SKM-1 treated with dmso at 0.1 percent for 144 hours (cell line): Measurements from ENCODE around the gene SELENOO.

Experiments
- DNase-seq: peaks from one replicate; lab custom pipeline; 2025; ENCODE audit not compliant: unreplicated experiment; lab: John Stamatoyannopoulos, UW

SELENOO gene

DNA sequence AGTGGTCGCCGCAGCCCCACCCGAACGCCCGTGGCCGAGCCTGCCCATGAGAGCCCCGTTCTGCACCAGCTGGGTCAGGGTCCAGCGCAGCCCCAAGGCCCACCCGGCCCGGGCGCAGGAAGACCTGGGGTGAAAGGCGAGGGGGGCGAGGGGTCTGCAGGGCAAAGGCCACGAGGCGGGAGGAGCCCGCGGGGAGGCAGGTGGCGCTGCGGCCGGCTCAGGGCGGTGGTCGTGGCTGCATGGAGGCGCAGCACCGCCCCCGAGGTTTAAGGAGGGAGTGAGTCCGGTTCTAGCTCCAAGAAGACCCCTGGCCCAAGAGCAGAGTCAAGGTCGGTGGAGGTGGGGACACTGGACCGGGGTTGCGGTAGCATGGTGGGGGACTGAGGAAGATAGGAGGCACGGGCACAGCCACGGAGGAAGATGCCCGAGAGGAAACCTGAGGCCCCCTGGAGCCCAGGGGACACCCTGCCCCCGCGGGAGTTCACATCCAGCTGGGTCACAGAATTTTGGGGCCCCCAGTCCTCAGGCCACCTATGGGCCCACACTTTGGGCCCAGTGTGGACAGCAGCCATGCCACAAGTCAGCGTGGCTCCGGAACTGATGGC lies 50.8 kb downstream of the SELENOO start:
- DNase-seq = no peak

DNA sequence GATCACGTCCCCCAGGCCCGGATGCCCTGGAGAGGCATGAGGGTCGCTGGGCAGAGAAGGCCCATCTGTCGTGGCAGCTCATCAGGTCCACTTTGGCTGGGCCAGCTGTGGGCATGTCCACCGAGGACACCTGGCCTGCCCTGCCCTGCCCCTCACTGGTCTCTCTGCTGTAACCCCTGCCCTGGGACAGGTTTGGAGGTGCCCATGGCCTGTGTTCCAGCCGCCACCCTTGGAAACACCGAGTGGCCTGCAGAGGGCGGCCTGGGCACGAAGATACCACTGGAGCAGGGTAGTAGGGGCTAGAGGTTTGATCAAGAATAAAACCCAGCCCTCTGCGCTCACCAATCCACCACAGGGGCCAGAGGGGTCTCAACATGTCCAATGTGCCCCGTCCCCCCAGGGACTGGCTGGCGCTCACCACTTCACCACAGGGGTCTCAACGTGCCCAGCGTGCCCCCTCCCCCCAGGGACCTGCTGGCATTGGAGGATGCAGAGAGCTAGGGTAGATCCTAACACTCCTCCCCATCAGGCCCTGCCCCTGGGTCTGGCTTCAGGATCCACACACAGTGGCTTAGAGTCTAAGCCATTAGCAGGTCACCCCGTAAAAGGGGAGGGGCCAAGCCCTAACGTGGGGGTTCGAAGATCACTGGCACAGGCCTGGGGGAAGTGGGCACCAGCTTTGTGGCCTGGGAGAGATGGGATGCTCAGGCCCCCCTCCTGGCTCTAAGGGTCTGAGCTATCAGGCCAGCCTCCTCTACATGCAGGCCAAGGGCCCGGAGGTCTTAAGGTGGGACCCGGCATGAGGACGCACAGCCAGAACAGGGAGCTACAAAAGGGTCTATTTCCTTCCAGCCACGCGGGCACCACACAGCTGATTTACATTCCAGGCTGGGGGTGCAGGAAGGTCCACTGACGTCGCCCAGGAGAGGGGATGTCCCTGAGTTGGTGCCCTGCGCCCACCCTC lies 51.6 kb downstream of the SELENOO start:
- DNase-seq = peak; percentile 56

DNA sequence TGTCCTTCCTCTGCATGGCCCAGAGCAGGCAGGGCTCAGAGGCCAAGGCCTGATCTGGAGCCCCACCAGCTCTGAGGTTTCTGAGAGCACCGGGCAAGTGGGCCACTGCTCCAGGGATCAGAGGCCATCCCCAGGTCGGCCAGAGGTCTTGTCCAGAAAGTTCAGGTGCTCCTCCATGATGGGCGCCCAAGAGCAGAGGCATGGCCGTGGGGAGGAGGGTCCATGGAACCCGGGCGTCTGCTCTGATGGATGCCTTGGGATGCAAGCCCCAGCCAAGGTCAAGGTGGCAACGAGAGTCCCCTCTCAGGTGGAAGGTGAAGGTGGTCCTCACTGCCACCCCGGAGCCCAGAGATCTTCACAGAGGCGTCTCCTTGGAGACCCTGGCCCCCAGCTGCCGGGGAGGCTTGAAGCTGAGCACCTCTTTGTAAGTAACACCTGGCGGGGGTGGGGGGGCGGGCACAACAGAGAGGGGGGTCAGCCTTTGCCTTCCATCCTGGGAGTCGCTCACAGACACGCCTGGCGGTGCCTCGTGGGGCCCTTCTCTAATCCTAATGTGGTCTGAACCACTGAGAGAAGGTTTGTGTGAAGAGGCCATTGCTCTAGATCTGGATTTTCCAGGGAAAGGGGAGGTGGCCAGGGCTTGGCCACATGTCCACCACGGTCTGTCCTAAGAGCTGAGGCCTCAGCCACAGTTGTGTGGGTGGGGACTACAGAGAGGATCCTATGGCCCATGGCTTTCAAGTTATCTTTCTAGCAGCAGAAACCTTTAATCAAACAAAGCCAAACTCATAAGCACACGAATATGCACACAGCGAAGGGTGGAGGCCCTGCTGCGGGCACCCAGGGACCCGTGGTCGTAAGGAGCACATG lies 52.5 kb downstream of the SELENOO start:
- DNase-seq = no peak

DNA sequence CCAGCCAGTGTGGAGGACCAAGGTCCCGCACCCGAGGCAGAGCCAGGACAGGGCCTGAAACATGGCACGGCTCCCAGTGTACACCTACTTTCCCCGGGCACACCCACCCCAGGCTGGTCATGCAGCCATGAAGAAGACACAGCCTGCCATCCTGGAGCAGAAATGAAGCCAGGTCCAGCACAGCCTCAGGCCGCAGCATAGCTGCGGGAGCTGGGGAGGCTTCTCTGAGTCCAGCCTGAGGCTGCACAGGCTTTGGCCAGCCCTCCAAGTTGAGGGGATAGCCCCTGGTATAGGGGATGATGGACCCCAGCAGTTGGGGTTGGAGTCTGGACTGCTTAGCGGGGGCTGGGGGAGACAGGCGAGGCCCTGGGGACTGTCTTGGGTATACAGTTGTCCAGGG lies 53.1 kb downstream of the SELENOO start:
- no peak for DNase-seq

DNA sequence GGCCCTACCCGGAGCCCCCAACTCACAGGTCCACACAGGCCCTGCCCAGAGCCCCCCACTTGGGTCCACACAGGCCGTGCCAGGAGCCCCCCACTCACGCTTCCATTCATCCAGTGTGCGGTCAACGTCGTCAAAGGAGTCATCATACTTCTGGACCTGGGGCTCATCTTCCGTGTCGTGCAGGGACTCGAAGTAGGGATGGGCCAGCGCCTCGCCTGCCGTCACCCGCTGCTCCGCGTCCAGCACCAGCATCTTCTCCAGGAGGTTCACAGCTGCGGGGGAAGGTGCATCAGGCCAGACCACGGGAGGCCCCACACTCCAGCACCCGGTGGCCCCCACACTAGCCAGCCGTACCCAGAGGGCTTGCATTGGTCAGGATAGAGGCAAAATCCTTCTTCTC lies 54.3 kb downstream of the SELENOO start:
- DNase-seq = no peak

DNA sequence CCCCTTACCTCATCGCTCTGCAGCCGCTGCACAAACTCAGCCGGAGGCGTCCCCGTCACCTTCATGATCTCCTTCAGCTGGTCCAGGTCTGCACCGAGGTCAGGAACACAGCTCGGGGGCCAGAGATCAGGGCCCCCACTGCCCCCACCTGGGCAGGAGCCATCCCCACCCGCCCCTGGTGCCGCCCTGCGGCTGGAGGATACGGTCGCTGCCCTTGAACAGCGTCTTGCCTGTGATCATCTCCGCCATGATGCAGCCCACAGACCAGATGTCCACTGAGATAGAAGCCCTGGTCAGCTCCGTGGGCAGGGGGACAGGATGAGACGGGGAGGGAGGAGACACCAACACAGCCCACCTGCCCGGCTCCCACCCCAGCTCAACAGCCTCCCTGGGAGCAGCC lies 54.8 kb downstream of the SELENOO start:
- no peak for DNase-seq

DNA sequence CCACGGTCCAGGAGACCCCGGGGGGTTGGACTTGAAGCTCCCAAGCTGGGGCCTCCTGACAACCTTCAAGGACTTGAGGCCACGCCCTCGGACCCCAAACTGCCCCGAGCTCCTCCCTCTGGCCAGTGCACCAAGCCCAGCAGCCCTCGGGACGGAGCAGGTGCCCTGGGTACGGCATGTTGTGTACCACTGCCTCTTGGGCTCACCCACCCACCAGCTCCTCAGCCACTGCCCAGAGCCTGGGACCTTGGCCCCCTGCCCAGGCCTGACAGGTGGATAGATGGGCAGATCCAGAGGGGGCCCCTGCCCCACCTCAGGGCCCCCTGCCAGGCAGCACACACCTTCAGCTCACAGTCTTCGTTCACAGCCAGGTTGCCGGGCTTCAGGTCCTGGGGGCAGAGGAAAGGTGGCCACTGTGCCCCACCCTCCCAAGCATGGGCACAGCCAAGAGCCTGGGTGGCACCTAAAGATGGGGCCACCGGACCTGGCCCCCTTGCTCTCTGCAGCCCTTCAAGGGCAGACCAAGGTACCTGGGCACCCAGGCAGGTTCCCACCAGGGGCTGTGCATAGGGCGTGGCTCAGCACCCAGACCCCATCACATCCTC lies 55.5 kb downstream of the SELENOO start:
- no peak for DNase-seq

DNA sequence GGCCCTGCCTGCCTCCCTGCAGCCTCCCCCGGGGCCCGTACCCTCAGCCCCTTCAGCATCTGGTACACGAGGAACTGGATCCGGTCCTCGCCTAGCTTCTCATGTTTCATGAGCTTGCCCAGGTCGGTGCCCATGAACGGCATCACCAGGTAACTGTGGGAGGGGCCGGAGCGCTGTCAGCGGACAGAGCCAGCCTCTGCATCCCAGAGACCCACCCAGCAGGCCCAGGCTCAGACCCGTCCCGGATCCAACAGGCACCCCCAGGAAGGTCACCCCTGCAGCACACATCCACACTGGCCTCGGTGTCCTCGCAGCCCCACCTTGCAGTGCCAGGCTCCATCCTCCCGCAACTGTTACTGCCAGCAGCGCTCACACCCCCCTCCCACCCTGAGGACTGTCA lies 56.2 kb downstream of the SELENOO start:
- DNase-seq = no peak

DNA sequence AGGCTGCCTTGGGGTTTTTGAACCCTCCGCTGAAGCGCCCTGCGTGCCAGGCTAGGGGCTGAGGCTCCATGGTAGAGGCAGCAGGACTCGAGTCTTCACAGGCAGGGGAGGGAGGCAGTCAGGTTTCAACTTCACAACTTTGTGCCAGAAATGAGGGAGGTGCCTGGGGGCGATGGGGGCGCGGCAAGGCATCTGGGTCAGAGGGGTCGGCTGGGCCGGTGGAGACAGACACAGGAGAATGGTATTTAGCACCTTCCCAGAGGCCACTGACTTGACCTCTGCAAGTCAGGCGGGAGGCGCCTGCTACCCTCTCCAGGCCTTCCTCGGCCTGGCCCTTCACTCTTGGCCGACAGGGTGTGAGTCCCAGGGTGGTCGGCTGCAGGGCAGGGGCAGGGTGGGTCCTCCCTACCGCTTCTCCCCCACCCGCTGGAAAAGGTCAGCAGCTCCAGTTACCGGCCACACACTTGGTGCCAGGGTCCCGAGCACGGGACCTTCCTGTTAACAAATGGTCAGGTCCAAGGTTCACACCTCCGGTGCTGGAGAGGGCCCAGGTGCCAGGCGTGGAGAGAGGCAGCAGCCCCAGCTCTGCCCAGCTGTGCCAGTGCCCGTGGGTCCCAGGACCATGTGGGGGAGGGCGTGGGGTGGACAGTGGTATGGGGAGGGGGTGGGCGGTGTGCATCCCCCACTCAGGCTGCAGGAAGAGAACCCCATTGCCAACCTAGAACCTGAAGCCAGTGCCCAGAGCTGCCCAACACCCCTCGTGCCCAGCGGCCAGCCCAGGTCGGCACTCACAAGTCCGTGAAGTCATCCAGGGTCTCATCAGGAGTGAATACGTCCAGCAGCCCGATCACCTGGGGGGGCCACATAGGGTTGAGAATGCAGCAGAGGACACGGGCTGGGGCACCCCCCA lies 56.9 kb downstream of the SELENOO start:
- no peak for DNase-seq

DNA sequence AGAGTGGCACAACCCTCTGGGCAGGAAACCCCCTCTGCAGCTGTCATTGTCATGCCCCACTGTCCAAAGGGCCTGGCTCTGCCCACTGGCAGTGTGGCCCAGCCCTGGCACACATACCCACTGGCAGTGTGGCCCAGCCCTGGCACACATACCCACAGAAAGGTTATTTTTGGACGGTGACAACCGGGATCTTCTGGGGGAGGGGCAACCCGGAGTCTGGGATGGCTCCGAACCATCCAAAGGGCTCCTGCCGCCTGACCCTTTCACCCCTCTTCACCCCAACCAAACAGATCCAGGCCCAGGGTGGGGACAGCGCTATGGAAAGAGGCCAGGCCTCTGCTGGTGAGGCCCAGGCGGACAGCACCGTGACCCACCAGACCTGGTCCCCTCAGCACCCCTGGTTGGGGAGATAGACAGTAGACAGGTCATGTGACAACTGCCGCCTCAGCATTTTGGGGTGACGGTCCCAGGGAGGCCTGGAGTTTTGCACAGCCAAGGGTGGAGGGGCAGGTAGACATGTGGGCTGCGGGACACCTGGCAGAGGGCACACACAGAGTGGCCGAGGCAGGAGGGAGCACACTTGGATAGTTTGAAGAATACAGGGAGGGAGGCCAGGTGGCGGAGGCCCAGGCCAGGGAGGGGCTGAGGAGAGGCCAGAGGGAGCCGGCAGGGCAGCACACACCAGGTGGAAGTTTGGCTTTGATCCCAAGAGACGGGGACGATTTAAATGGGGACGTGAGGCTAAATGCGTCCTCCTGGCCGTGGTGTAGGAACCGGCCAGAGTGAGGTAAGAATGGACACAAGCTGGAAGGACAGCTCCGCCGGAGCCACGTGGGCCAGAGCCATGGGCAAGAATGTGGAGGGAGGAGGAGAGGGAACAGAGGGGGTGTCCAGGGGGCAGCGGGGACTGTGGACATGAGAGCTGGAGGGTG lies 57.8 kb downstream of the SELENOO start:
- no peak for DNase-seq

DNA sequence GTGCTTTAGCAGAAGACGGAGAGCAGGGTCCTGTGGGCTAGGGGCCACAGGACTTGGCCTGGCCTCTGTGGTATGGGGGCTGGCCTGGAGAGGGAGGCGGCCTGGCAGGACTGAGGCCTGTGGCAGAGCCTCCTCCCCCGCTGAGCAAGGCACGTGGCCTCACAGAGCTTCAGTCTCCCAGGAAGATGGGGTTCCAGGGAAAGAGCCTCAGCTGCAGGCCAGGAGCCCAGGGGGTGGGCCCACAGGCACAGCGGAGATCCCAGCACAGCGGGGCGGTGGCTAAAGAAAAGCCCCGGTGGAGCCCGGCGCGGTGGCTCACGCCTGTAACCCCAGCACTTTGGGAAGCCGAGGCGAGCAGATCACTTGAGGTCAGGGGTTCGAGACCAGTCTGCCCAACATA lies 58.5 kb downstream of the SELENOO start:
- no peak for DNase-seq

DNA sequence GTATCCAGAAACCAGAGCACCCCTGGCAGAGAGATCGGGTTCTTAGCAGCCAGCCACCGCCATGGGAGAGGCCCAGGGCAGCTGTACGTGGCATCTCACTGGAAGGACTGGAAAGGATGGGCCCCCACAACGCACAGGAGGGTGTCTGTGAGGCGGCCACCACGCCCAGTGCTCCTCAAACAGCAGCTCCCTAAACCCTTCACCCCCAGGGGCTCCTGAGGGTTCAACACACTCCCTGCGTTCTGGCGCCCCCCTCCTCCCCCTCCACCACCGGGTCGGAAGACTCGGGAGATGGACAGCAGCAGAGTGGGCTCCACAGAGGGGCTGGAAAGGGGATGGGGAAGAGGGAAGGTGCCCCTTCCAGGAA lies 59.6 kb downstream of the SELENOO start:
- no peak for DNase-seq

DNA sequence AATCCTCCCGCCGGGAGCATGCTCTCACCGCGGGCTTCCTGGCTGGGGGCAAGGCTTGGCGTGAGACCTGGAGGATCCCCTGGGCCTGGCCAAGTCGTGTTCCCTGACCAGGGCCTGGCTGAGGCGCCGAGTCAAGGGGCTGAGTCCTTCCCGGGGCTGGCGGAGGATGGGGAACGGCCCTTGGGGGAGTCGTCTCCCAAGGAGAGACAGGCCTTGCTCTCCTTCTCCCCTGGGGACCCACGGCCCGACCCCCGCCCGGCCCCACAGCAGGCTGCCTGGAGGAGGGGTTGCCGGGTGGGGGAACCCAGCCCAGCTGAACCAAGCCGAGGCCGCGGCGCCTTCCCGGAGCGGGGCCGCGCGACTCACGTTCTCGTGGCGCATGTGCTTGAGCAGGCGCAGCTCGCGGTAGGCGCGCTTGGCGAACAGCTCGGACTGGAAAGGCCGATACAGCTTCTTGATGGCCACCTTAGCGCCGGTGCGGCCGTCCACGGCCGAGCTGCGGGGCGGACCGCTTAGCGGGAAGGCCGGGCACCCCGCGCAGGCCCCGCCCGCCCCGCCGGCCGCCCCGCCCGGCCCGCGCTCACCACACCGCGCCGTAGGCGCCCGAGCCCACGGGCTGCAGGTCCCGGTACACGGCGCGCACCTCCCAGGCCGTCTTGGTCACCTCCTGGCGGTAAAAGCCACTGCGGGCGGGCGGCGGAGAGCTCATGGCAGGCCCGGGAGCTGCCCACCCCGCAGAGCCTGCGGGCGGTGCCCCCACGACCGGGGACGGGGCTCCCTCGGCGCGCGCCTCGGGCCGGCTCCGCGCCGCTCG lies 60.2 kb downstream of the SELENOO start:
- DNase-seq = no peak

DNA sequence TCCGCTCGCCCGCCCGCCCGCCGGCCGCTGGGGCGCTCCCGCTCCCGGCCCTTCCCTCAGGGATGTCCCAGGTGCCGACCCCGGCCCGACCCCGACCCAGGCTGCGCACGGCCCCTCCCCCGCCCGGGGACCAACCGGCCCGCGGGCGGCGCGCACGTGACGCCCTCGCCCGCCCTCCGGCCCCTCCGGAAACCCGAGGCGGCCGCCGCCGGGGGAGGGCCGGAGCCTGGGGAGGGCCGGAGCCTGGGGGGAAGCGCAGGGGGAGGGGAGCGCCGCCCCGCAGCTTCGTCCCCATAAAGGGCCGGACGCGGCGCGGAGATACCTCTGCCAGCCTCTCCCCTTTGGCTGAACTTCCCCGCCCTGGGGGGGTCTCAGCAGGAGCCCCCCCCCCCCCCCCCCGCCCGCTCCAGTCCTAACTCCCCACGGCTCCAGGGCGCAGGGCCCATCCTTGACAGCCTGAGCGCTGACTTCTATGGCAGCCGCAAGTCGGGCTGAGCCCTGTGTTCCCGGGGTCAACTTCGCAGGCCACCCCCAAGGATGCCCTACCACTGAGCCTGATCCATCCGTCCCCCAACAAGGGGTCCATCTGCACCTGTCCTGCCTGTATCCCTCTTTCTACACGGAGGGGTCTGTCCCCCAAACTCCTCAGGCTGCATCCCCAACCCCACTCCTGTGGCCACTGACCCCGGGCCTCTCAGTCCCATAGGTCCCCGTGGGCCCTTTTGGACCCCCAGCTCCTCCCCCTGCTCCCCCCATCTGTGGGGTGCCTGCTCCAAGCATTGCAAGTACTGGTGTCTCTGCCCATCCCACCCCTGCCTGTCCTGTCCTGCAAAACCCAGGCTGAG lies 61.0 kb downstream of the SELENOO start, which contains the start of gene MAPK12:
Gene MAPK12 (minus strand): TSS at position 69 of the 845 bp plus-strand sequence. CDS start 174 bp downstream, outside the sequence.
- peak; percentile 38 for DNase-seq

DNA sequence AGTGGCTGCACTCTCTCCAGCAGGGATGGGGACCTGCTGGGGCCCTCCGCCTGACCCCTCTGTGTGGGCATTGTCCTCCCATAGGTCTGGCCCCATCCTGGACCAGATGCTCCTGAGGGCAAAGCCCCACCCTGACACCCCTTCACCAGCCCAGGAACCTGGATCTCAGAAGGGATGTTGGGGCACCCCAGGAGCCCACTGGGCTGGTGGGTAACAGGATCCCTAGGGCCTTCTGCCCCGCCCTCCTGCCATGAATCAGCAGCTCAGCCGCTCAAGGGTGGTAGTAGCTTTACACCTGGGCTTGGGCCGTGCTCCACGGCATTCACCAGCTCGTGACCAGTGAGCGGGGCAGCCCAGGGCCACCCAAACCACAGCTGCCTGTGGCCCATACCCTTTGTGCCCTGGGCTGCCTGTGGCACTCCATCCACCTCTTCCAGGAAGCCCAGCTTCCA lies 61.7 kb downstream of the SELENOO start:
- DNase-seq = no peak

DNA sequence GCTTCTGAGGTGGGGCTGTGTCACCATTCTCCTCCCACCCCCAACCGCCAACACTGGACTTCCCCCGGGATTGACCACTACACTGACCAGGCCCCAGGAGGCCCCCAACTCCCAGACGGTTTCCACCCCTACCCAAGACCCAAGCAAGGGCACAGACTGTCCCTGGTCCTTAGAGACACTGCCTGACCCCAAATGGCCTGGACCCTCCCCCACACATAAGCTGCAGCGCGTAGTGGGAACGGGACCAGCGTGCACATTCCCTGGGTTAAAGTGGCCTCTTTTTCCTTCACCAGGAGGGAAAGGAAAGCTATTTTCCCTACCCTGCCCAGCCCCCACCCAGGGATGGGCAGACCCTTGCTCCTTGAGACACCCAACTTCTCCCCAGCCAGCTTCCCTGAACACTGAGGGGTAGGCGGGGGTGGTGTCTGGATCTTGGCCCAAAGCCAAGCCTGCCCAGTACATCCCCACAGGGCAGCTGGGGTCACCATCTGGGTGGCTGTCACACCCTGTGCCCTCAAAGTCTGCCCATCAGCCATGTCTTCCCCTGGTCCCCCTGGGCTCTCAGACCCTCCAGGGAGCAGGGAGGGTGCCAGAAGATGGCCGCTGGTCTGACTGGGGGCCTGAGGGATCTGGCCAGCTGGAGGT lies 62.3 kb downstream of the SELENOO start:
- DNase-seq = no peak
